ENCODE results near the gene TMUB1. TPM values are rescaled to one million over a fixed set of nuclear protein-coding genes. Genes with fewer than 3 reads are reported as not detected.

The TMUB1 gene
- total RNA-seq, result 55.3 and 63.4 TPM in 2 replicates

- intact Hi-C loops (cut with micrococcal nuclease), result loop anchor here (1.0 to 10.0 kb wide), 7 partner anchors 106 to 1458 kb away; partner anchors contain the start of genes ABCF2, ACTR3C, CHPF2 and LRRC61
- Mint-ChIP-seq H3K36me3 (ENCODE audit: low read depth) (peaks cover 11% of the 10 kb centered on the region), H3K4me3 (peak within 1 kb of the TSS; percentile 95), H3K9me3 (no peaks in the 10 kb centered on the region), H3K4me1 (ENCODE audit: low read depth) (peaks cover 40% of the 10 kb centered on the region), H3K27me3 (ENCODE audit: insufficient read depth) (peaks cover 15% of the 10 kb centered on the region), H3K27ac (peak within 1 kb of the TSS; percentile 86)
- DNase-seq (ENCODE audit: low spot score), result peak; percentile 82
Measured at GRCh38 chr7:151083071-151083823, at the start of gene TMUB1. Gene TMUB1 (minus strand): TSS chr7:151083493. CDS start chr7:151082563, 930 bp downstream.

GRCh38 chr7:151132461-151133205 lies 49.3 kb upstream of the TMUB1 start:
- Mint-ChIP-seq H3K9me3 (no peaks in the 10 kb centered on the region), H3K4me1 (ENCODE audit: low read depth) (no peaks in the 10 kb centered on the region), H3K4me3 (no peak overlapping the region), H3K36me3 (ENCODE audit: low read depth) (no peaks in the 10 kb centered on the region), H3K27ac (no peak overlapping the region), H3K27me3 (ENCODE audit: insufficient read depth) (no peaks in the 10 kb centered on the region)
- no peak for DNase-seq (ENCODE audit: low spot score)
- intact Hi-C loops (cut with micrococcal nuclease), result no loop called here

- Mint-ChIP-seq H3K27ac (no peak overlapping the region), H3K27me3 (ENCODE audit: insufficient read depth) (no peaks in the 10 kb centered on the region), H3K4me1 (ENCODE audit: low read depth) (no peaks in the 10 kb centered on the region), H3K36me3 (ENCODE audit: low read depth) (no peaks in the 10 kb centered on the region), H3K4me3 (no peak overlapping the region), H3K9me3 (no peaks in the 10 kb centered on the region)
- no peak for DNase-seq (ENCODE audit: low spot score)
- intact Hi-C loops (cut with micrococcal nuclease), result no loop called here
Measured at GRCh38 chr7:151131592-151132293, 48.5 kb upstream of the TMUB1 start.

- Mint-ChIP-seq H3K36me3 (ENCODE audit: low read depth) (no peaks in the 10 kb centered on the region), H3K9me3 (no peaks in the 10 kb centered on the region), H3K4me1 (ENCODE audit: low read depth) (no peaks in the 10 kb centered on the region), H3K27me3 (ENCODE audit: insufficient read depth) (no peaks in the 10 kb centered on the region), H3K27ac (no peak overlapping the region), H3K4me3 (no peak overlapping the region)
- intact Hi-C loops (cut with micrococcal nuclease), result no loop called here
- no peak for DNase-seq (ENCODE audit: low spot score)
Measured at GRCh38 chr7:151131224-151131591, 47.9 kb upstream of the TMUB1 start.

- no peaks in the 10 kb centered on the region for H3K9me3 Mint-ChIP-seq
- no peak overlapping the region for H3K27ac Mint-ChIP-seq
- H3K4me3 Mint-ChIP-seq, result no peak overlapping the region
- H3K36me3 Mint-ChIP-seq (ENCODE audit: low read depth), result no peaks in the 10 kb centered on the region
- intact Hi-C loops (cut with micrococcal nuclease), result no loop called here
- no peaks in the 10 kb centered on the region for H3K4me1 Mint-ChIP-seq (ENCODE audit: low read depth)
- H3K27me3 Mint-ChIP-seq (ENCODE audit: insufficient read depth), result no peaks in the 10 kb centered on the region
- no peak for DNase-seq (ENCODE audit: low spot score)
Measured at GRCh38 chr7:151130741-151131157, 47.5 kb upstream of the TMUB1 start.

GRCh38 chr7:151129960-151130591 lies 46.8 kb upstream of the TMUB1 start:
- no peaks in the 10 kb centered on the region for H3K27me3 Mint-ChIP-seq (ENCODE audit: insufficient read depth)
- no peaks in the 10 kb centered on the region for H3K4me1 Mint-ChIP-seq (ENCODE audit: low read depth)
- DNase-seq (ENCODE audit: low spot score), result no peak
- no peaks in the 10 kb centered on the region for H3K9me3 Mint-ChIP-seq
- no peak overlapping the region for H3K27ac Mint-ChIP-seq
- intact Hi-C loops (cut with micrococcal nuclease), result no loop called here
- no peaks in the 10 kb centered on the region for H3K36me3 Mint-ChIP-seq (ENCODE audit: low read depth)
- H3K4me3 Mint-ChIP-seq, result no peak overlapping the region

GRCh38 chr7:151129117-151129959 lies 46.0 kb upstream of the TMUB1 start:
- no peak for DNase-seq (ENCODE audit: low spot score)
- no peak overlapping the region for H3K4me3 Mint-ChIP-seq
- no peak overlapping the region for H3K27ac Mint-ChIP-seq
- H3K27me3 Mint-ChIP-seq (ENCODE audit: insufficient read depth), result no peaks in the 10 kb centered on the region
- intact Hi-C loops (cut with micrococcal nuclease), result no loop called here
- no peaks in the 10 kb centered on the region for H3K9me3 Mint-ChIP-seq
- H3K36me3 Mint-ChIP-seq (ENCODE audit: low read depth), result no peaks in the 10 kb centered on the region
- no peaks in the 10 kb centered on the region for H3K4me1 Mint-ChIP-seq (ENCODE audit: low read depth)

- H3K4me3 Mint-ChIP-seq, result no peak overlapping the region
- no peak for DNase-seq (ENCODE audit: low spot score)
- no peaks in the 10 kb centered on the region for H3K4me1 Mint-ChIP-seq (ENCODE audit: low read depth)
- no peaks in the 10 kb centered on the region for H3K9me3 Mint-ChIP-seq
- no peaks in the 10 kb centered on the region for H3K27me3 Mint-ChIP-seq (ENCODE audit: insufficient read depth)
- no peak overlapping the region for H3K27ac Mint-ChIP-seq
- no peaks in the 10 kb centered on the region for H3K36me3 Mint-ChIP-seq (ENCODE audit: low read depth)
- intact Hi-C loops (cut with micrococcal nuclease), result no loop called here
Measured at GRCh38 chr7:151128716-151129115, 45.4 kb upstream of the TMUB1 start.

- no peak for DNase-seq (ENCODE audit: low spot score)
- no peaks in the 10 kb centered on the region for H3K4me1 Mint-ChIP-seq (ENCODE audit: low read depth)
- H3K4me3 Mint-ChIP-seq, result no peak overlapping the region
- H3K9me3 Mint-ChIP-seq, result no peaks in the 10 kb centered on the region
- H3K27ac Mint-ChIP-seq, result peak overlapping the region; percentile 11
- H3K27me3 Mint-ChIP-seq (ENCODE audit: insufficient read depth), result no peaks in the 10 kb centered on the region
- no peaks in the 10 kb centered on the region for H3K36me3 Mint-ChIP-seq (ENCODE audit: low read depth)
- intact Hi-C loops (cut with micrococcal nuclease), result no loop called here
Measured at GRCh38 chr7:151128144-151128543, 44.9 kb upstream of the TMUB1 start.

GRCh38 chr7:151126491-151127137 lies 43.3 kb upstream of the TMUB1 start:
- no peaks in the 10 kb centered on the region for H3K27me3 Mint-ChIP-seq (ENCODE audit: insufficient read depth)
- no peaks in the 10 kb centered on the region for H3K36me3 Mint-ChIP-seq (ENCODE audit: low read depth)
- no peaks in the 10 kb centered on the region for H3K4me1 Mint-ChIP-seq (ENCODE audit: low read depth)
- intact Hi-C loops (cut with micrococcal nuclease), result no loop called here
- no peak for DNase-seq (ENCODE audit: low spot score)
- H3K9me3 Mint-ChIP-seq, result no peaks in the 10 kb centered on the region
- H3K27ac Mint-ChIP-seq, result no peak overlapping the region
- no peak overlapping the region for H3K4me3 Mint-ChIP-seq

GRCh38 chr7:151125846-151126481 lies 42.7 kb upstream of the TMUB1 start:
- H3K27me3 Mint-ChIP-seq (ENCODE audit: insufficient read depth), result no peaks in the 10 kb centered on the region
- no peak for DNase-seq (ENCODE audit: low spot score)
- no peaks in the 10 kb centered on the region for H3K36me3 Mint-ChIP-seq (ENCODE audit: low read depth)
- H3K9me3 Mint-ChIP-seq, result no peaks in the 10 kb centered on the region
- intact Hi-C loops (cut with micrococcal nuclease), result no loop called here
- H3K4me3 Mint-ChIP-seq, result no peak overlapping the region
- H3K4me1 Mint-ChIP-seq (ENCODE audit: low read depth), result no peaks in the 10 kb centered on the region
- no peak overlapping the region for H3K27ac Mint-ChIP-seq

Measured in activated T-helper 1 cell treated with anti-CD3 and anti-CD28 coated beads, Interleukin-12 subunit alpha, Interleukin-12 subunit beta, Interleukin-2, Interleukin-4 antibody, amounts not matched to agents 30 ng/mL and 10 ng/mL and 1 ng/mL, durations not matched to agents 14 hours and 24 hours and 36 hours (primary cell).